ENCODE measurements around the gene MRPL14.

- TF ChIP-seq MAX (IDR thresholded peaks at IDR 0.05) (no peak), FOSL1 (IDR thresholded peaks at IDR 0.05; ENCODE audit: insufficient read depth, low read depth, low read length) (no peak), POLR2A (IDR thresholded peaks at IDR 0.05; ENCODE audit: control extremely low read depth in 1 of 2, low read depth in 2 of 2, low read length in 2 of 2) (no peak), JUN (IDR thresholded peaks at IDR 0.05; ENCODE audit: low read depth, low read length) (no peak)
Observed at GRCh38 chr6:44143731-44144130, 16.5 kb upstream of the MRPL14 start.
